H1 (cell line): ENCODE data around the gene OMA1.

Source experiments
- EP300 ChIP-seq, 2 experiments: IDR thresholded peaks; 1 replicate in 1 of 2; 2 replicates in 1 of 2; pipeline ENCODE4 v1.6.1; 2011 to 2012; ENCODE audit warnings: low read depth in 2 of 2, low read length in 2 of 2, mild to moderate bottlenecking in 2 of 2, borderline replicate concordance in 1 of 2, inconsistent platforms in 1 of 2, moderate library complexity in 1 of 2
- EZH2 ChIP-seq: fragments of 200-600 bp; sonication (generic); IDR thresholded peaks from 2 replicates; pipeline ENCODE4 v1.7.1; 2012; ENCODE audit warnings: low read depth, mild to moderate bottlenecking, moderate library complexity, low read length, inconsistent platforms; ENCODE audit not compliant: severe bottlenecking
- HDAC6 ChIP-seq: IDR thresholded peaks from one replicate; pipeline ENCODE4 v1.7.1; 2012; ENCODE audit warnings: low read depth, mild to moderate bottlenecking, inconsistent platforms, low read length, moderate library complexity
- JUN ChIP-seq: IDR thresholded peaks from 2 replicates; pipeline ENCODE4 v1.6.1; 2011; ENCODE audit warnings: low read depth, mild to moderate bottlenecking, improper control_type of control experiment, low read length
- TAF1 ChIP-seq: IDR thresholded peaks from 2 replicates; pipeline ENCODE4 v1.6.1; 2011; ENCODE audit warnings: mild to moderate bottlenecking, low read depth, low read length
- YY1 ChIP-seq: IDR thresholded peaks from 2 replicates; pipeline ENCODE4 v1.6.1; 2011; ENCODE audit warnings: low read depth, mild to moderate bottlenecking, low read length
- TF ChIP-seq, protein P1 (sequence below), 3 experiments: IDR thresholded peaks; 1 replicate in 2 of 3; 2 replicates in 1 of 3; pipeline versions ENCODE4 v1.5.1 to v1.6.1; 2011; ENCODE audit warnings: low read length in 3 of 3, mild to moderate bottlenecking in 3 of 3, inconsistent platforms in 2 of 3, low read depth in 1 of 3, moderate library complexity in 1 of 3; ENCODE audit not compliant: insufficient read depth in 1 of 3; ENCODE audit errors: control extremely low read depth in 1 of 3
- TF ChIP-seq, protein P2 (sequence below): IDR thresholded peaks from 2 replicates; pipeline ENCODE4 v1.6.1; 2011; ENCODE audit warnings: low read length, improper control_type of control experiment

DNA sequence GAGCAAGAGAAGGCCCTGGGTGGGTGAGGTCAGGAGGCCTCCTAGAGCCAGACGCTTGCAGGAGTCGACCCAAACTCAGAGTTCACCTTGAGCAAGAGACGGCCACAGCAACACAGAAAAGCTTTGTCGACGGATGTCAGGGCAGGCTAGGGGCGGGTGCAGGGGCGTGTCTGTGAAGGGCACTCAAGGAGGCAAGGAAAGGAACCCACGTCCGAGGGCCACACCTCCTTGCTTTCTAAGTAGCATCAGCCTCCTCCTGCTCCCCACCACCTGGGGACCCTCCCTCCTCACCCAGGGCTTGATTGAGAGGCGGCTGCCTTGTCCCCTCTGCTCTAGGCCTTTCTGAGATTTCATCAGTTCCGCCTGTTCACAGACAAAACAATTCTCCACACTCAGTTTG, 92.1 kb downstream of the OMA1 start:
- TF ChIP-seq JUN (no peak), YY1 (no peak), EZH2 (no peak), EP300 (IDR thresholded peaks at IDR 0.05; ENCODE audit: borderline replicate concordance in 1 of 2, low read depth in 2 of 2, low read length in 2 of 2) (no peak), HDAC6 (no peak), TAF1 (no peak)
- TF ChIP-seq, protein P1, sequence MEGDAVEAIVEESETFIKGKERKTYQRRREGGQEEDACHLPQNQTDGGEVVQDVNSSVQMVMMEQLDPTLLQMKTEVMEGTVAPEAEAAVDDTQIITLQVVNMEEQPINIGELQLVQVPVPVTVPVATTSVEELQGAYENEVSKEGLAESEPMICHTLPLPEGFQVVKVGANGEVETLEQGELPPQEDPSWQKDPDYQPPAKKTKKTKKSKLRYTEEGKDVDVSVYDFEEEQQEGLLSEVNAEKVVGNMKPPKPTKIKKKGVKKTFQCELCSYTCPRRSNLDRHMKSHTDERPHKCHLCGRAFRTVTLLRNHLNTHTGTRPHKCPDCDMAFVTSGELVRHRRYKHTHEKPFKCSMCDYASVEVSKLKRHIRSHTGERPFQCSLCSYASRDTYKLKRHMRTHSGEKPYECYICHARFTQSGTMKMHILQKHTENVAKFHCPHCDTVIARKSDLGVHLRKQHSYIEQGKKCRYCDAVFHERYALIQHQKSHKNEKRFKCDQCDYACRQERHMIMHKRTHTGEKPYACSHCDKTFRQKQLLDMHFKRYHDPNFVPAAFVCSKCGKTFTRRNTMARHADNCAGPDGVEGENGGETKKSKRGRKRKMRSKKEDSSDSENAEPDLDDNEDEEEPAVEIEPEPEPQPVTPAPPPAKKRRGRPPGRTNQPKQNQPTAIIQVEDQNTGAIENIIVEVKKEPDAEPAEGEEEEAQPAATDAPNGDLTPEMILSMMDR (IDR thresholded peaks at IDR 0.05; ENCODE audit: control extremely low read depth in 1 of 3, insufficient read depth in 1 of 3, low read depth in 1 of 3, low read length in 3 of 3): no peak
- TF ChIP-seq, protein P2, sequence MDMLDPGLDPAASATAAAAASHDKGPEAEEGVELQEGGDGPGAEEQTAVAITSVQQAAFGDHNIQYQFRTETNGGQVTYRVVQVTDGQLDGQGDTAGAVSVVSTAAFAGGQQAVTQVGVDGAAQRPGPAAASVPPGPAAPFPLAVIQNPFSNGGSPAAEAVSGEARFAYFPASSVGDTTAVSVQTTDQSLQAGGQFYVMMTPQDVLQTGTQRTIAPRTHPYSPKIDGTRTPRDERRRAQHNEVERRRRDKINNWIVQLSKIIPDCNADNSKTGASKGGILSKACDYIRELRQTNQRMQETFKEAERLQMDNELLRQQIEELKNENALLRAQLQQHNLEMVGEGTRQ: no peak
